MM.1S (cell line): ENCODE measurements around the gene OR9I1.

Experiments used
- DNase-seq: peaks from one replicate; pipeline ENCODE4 v3.0.0-alpha.2; 2015
- H2AFZ ChIP-seq: fragments of 300-600 bp; sonication (generic); 2 replicates; pipeline ENCODE4 v1.6.0; 2016; ENCODE audit warnings: antibody characterized with exemption, low read length
- H3F3A ChIP-seq: fragments of 300-600 bp; sonication (generic); 2 replicates; pipeline ENCODE4 v1.6.1; 2016; ENCODE audit warnings: mild to moderate bottlenecking, antibody characterized with exemption, low read length, moderate library complexity, mixed read lengths; ENCODE audit not compliant: insufficient read depth
- H3K27ac ChIP-seq: fragments of 300-600 bp; sonication (generic); 2 replicates; pipeline ENCODE4 v1.5.1; 2016; ENCODE audit warnings: mild to moderate bottlenecking, low read length
- H3K27me3 ChIP-seq: fragments of 300-600 bp; sonication (generic); replicated peaks from 2 replicates; pipeline ENCODE4 v1.6.0; 2016; ENCODE audit warnings: low read length; ENCODE audit not compliant: insufficient read depth
- H3K36me3 ChIP-seq: fragments of 300-600 bp; sonication (generic); replicated peaks from 2 replicates; pipeline ENCODE4 v1.6.1; 2016; ENCODE audit warnings: mild to moderate bottlenecking, low read length, mixed read lengths; ENCODE audit not compliant: insufficient read depth
- H3K4me1 ChIP-seq: fragments of 300-600 bp; sonication (generic); 2 replicates; pipeline ENCODE4 v1.6.1; 2016; ENCODE audit warnings: low read length, mixed read lengths
- H3K4me2 ChIP-seq: fragments of 300-600 bp; sonication (generic); 2 replicates; pipeline ENCODE4 v1.6.0; 2016; ENCODE audit warnings: low read depth, low read length
- H3K4me3 ChIP-seq: fragments of 300-600 bp; sonication (generic); 2 replicates; pipeline ENCODE4 v1.5.1; 2016; ENCODE audit warnings: low read length, mixed read lengths
- H3K79me2 ChIP-seq: fragments of 300-600 bp; sonication (generic); 2 replicates; pipeline ENCODE4 v1.6.1; 2016; ENCODE audit warnings: mixed run types, low read length, mixed read lengths
- H3K9ac ChIP-seq: fragments of 300-600 bp; sonication (generic); 2 replicates; pipeline ENCODE4 v1.6.1; 2016; ENCODE audit warnings: low read length, mixed read lengths
- H3K9me2 ChIP-seq: fragments of 300-600 bp; sonication (generic); replicated peaks from 2 replicates; pipeline ENCODE4 v1.6.1; 2016; ENCODE audit warnings: mild to moderate bottlenecking, low read length, mixed read lengths; ENCODE audit not compliant: insufficient read depth
- H3K9me3 ChIP-seq: fragments of 300-600 bp; sonication (generic); replicated peaks from 2 replicates; pipeline ENCODE4 v1.6.1; 2016; ENCODE audit warnings: mild to moderate bottlenecking, low read length, mixed read lengths; ENCODE audit not compliant: insufficient read depth
- H4K20me1 ChIP-seq: fragments of 300-600 bp; sonication (generic); 2 replicates; pipeline ENCODE4 v1.6.1; 2016; ENCODE audit warnings: mild to moderate bottlenecking, low read length, moderate library complexity, mixed read lengths; ENCODE audit not compliant: insufficient read depth
- CTCF ChIP-seq: fragments of 300-600 bp; sonication (generic); IDR thresholded peaks from 2 replicates; pipeline ENCODE4 v1.5.1; 2016; ENCODE audit warnings: antibody characterized with exemption, low read length, mixed read lengths
- EZH2 ChIP-seq: fragments of 300-600 bp; sonication (generic); optimal IDR thresholded peaks from 2 replicates; pipeline ENCODE3; 2017; ENCODE audit warnings: low read depth, mild to moderate bottlenecking, antibody characterized with exemption, low read length, mixed read lengths
- EZH2phosphoT487 ChIP-seq: fragments of 300-600 bp; sonication (generic); IDR thresholded peaks from 2 replicates; pipeline ENCODE4 v1.6.1; 2018; ENCODE audit warnings: antibody characterized with exemption, low read length

OR9I1 gene

DNA sequence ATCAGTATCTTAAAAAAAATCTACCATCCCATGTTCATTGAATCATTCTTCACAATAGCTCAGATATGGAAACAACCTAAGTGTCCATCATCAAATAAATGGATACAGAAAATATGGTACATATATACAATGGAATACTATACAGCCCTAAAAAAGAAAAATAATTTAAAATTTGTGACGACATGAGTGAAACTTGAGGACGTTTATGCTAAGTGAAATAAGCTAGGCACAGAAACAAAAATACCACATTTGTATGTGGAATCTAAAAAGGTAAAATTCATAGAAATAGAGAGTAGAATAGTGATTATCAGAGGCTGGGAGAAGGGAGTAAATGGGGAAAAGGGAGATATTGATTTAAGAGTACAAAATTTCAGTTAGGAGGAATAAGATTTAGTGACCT is 38.8 kb downstream of the OR9I1 start:
- Histone ChIP-seq H3K9ac (no peak overlapping the region), H2AFZ (no peak overlapping the region), H3K9me2 (no peaks in the 10 kb centered on the region), H3K9me3 (no peaks in the 10 kb centered on the region), H3K4me2 (no peak overlapping the region), H3F3A (no peaks in the 10 kb centered on the region), H3K27ac (no peak overlapping the region), H3K36me3 (no peaks in the 10 kb centered on the region), H3K4me1 (no peaks in the 10 kb centered on the region), H3K79me2 (no peaks in the 10 kb centered on the region), H3K27me3 (no peaks in the 10 kb centered on the region), H4K20me1 (no peaks in the 10 kb centered on the region), H3K4me3 (no peak overlapping the region)
- DNase-seq: no peak
- TF ChIP-seq EZH2 (no peak), EZH2phosphoT487 (no peak), CTCF (no peak)

GRCh38 chr11:58075781-58076180 is 49.5 kb downstream of the OR9I1 start:
- no peak for DNase-seq
- Histone ChIP-seq H4K20me1 (no peaks in the 10 kb centered on the region), H3K4me3 (no peak overlapping the region), H2AFZ (no peak overlapping the region), H3K79me2 (no peaks in the 10 kb centered on the region), H3K9me3 (no peaks in the 10 kb centered on the region), H3K9me2 (no peaks in the 10 kb centered on the region), H3K27ac (no peak overlapping the region), H3F3A (no peaks in the 10 kb centered on the region), H3K4me1 (no peaks in the 10 kb centered on the region), H3K36me3 (no peaks in the 10 kb centered on the region), H3K4me2 (no peak overlapping the region), H3K9ac (no peak overlapping the region), H3K27me3 (no peaks in the 10 kb centered on the region)
- TF ChIP-seq EZH2phosphoT487 (no peak), EZH2 (no peak), CTCF (no peak)

GRCh38 chr11:58070585-58070984 is 54.7 kb downstream of the OR9I1 start:
- no peak for TF ChIP-seq EZH2phosphoT487
- no peak for TF ChIP-seq EZH2
- TF ChIP-seq CTCF: no peak
- Histone ChIP-seq H3K9ac (no peak overlapping the region), H4K20me1 (no peaks in the 10 kb centered on the region), H3K9me3 (no peaks in the 10 kb centered on the region), H3K27ac (no peak overlapping the region), H3K9me2 (no peaks in the 10 kb centered on the region), H3F3A (no peaks in the 10 kb centered on the region), H3K36me3 (no peaks in the 10 kb centered on the region), H3K4me3 (no peak overlapping the region), H3K79me2 (no peaks in the 10 kb centered on the region), H3K27me3 (no peaks in the 10 kb centered on the region), H3K4me1 (no peaks in the 10 kb centered on the region), H2AFZ (no peak overlapping the region), H3K4me2 (no peak overlapping the region)
- no peak for DNase-seq

GRCh38 chr11:58068655-58069054 is 56.7 kb downstream of the OR9I1 start:
- H3K36me3 ChIP-seq: no peaks in the 10 kb centered on the region
- H3K4me3 ChIP-seq: no peak overlapping the region
- no peak overlapping the region for H3K4me2 ChIP-seq
- H4K20me1 ChIP-seq: no peaks in the 10 kb centered on the region
- no peak overlapping the region for H3K9ac ChIP-seq
- H3K4me1 ChIP-seq: no peaks in the 10 kb centered on the region
- no peaks in the 10 kb centered on the region for H3F3A ChIP-seq
- no peaks in the 10 kb centered on the region for H3K9me2 ChIP-seq
- TF ChIP-seq CTCF: no peak
- no peak for TF ChIP-seq EZH2
- no peak for TF ChIP-seq EZH2phosphoT487
- no peak for DNase-seq
- H3K79me2 ChIP-seq: no peaks in the 10 kb centered on the region
- H3K9me3 ChIP-seq: no peaks in the 10 kb centered on the region
- no peak overlapping the region for H2AFZ ChIP-seq
- H3K27me3 ChIP-seq: no peaks in the 10 kb centered on the region
- H3K27ac ChIP-seq: no peak overlapping the region
